GM12872 (cell line): ENCODE measurements around the gene CFAP157.

Experiments used
- CTCF ChIP-seq: IDR thresholded peaks from 3 replicates; pipeline ENCODE4 v1.5.1; 2011; ENCODE audit warnings: low read depth, mild to moderate bottlenecking, low read length, moderate library complexity; ENCODE audit not compliant: insufficient read depth

The CFAP157 gene

GRCh38 chr9:127683723-127684122 lies 23.1 kb upstream of the CFAP157 start:
- TF ChIP-seq CTCF: no peak

GRCh38 chr9:127684576-127684975 lies 22.2 kb upstream of the CFAP157 start:
- no peak for TF ChIP-seq CTCF

DNA sequence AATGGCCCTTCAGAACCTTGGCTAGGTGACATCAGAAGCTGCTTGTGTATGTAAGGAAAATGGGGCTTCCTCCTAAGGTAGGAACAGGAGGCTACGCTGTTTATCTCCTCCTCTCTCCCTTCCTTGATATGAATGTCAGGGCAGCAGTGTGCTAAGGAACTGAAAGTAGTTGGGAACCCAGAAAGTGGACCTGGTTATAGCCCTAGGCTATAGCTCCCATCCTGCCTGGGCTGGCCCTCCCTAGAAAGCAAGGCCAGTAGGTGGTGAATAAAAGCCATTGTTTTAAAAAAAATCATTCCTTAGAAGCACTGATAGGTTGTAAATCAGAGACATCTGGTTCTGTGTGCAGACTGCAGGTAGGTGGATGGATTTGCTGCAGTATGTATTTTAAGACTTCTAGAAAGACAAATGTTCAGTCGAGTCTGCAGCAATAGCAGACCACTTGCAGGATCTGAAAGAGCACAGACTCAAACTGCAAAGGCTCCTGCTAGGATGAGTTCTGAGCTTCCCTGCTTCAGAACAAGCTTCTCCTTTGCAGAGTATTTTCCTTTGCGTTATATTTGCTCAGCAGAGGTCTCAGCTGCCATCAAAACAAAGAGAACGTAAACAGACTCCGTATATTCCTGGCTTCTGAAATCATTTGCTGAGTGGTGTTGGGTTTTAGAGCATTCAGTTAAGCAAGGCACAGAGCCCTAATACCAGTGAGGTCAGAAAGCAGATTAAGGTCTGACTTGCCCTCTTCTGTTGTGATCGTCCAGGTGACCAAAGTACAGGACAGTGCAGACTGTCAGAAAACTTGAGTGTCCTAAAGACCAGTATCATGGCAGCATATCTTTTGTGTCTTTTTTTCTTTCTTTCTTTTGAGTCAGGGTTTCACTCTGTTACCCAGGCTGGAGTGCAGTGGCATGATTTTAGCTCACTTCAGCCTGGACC lies 20.1 kb upstream of the CFAP157 start:
- no peak for TF ChIP-seq CTCF

- TF ChIP-seq CTCF: no peak
Observed at GRCh38 chr9:127689329-127690000, 17.3 kb upstream of the CFAP157 start.

DNA sequence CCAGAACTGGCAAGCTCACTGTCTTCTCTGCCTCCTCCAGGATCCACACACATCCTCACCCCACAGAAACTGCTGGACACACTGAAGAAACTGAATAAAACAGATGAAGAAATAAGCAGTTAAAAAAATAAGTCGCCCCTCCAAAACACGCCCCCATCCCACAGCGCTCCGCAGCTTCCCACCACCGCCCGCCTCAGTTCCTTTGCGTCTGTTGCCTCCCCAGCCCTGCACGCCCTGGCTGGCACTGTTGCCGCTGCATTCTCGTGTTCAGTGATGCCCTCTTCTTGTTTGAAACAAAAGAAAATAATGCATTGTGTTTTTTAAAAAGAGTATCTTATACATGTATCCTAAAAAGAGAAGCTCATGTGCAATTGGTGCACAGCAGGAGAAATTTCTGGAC lies 16.1 kb upstream of the CFAP157 start:
- no peak for TF ChIP-seq CTCF

DNA sequence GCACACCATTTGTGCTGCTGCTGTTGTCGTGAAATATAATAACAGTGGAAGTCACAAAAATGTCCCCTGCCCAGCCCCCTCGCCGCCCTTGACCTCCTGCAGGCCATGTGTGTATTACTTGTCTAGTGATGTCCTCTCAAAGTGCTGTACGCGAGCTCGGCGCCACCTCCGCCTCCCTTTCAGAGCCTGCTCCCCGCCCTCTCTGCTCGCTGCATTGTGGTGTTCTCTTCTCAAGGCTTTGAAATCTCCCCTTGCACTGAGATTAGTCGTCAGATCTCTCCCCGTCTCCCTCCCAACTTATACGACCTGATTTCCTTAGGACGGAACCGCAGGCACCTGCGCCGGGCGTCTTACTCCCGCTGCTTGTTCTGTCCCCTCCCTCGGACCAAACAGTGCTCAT lies 14.7 kb upstream of the CFAP157 start:
- TF ChIP-seq CTCF: no peak

GRCh38 chr9:127693143-127693542 lies 13.6 kb upstream of the CFAP157 start:
- no peak for TF ChIP-seq CTCF
